ENCODE data around the gene GALK2.

GRCh38 chr15:49287481-49287880 is 117.4 kb downstream of the GALK2 start:
- no peak for TF ChIP-seq POLR2AphosphoS5 (IDR thresholded peaks at IDR 0.05; ENCODE audit: low read depth, low read length)
- TF ChIP-seq TAF1 (IDR thresholded peaks at IDR 0.05; ENCODE audit: borderline replicate concordance, low read depth, low read length): no peak
